A673 (cell line): ENCODE measurements around the gene BEST1. TPM values are rescaled to one million over a fixed set of nuclear protein-coding genes. Genes with fewer than 3 reads are reported as not detected.

Experiments
- BruUV-seq: library from RNA; stranded (reverse); fragments of 400-500 nt; replicated peaks from 2 replicates; lab custom pipeline; 2021; lab: Mats Ljungman, UMichigan
- CTCF ChIA-PET: fragments of 300-600 bp; sonication (Branson Sonifier 250); formaldehyde crosslinking; loops from one replicate; lab custom pipeline; 2022; ENCODE audit warnings: antibody characterized with exemption; lab: Charles Lee
- POLR2A ChIA-PET: fragments of 300-600 bp; sonication (Branson Sonifier 250); formaldehyde crosslinking; loops from one replicate; lab custom pipeline; 2022; ENCODE audit warnings: antibody characterized with exemption; ENCODE audit not compliant: low non-redundant PET; lab: Charles Lee
- DNase-seq: peaks from one replicate; pipeline ENCODE4 v3.0.0-alpha.2; 2015; ENCODE audit warnings: low spot score
- H3K27ac ChIP-seq: fragments of 200-600 bp; sonication (generic); 2 replicates; pipeline ENCODE4 v1.5.1; 2016; ENCODE audit warnings: mixed run types, low read depth, mild to moderate bottlenecking, mixed read lengths, antibody characterized with exemption, low read length; ENCODE audit not compliant: poor library complexity, severe bottlenecking
- H3K27me3 ChIP-seq: fragments of 200-600 bp; sonication (generic); replicated peaks from 2 replicates; pipeline ENCODE4 v1.6.1; 2017; ENCODE audit warnings: mixed run types, low read depth, mild to moderate bottlenecking, mixed read lengths, antibody characterized with exemption, low read length; ENCODE audit not compliant: insufficient read depth, poor library complexity
- H3K36me3 ChIP-seq: fragments of 200-600 bp; sonication (generic); 2 replicates; pipeline ENCODE4 v1.6.1; 2016; ENCODE audit warnings: mixed run types, mild to moderate bottlenecking, mixed read lengths, antibody characterized with exemption, low read length; ENCODE audit not compliant: insufficient read depth, poor library complexity, severe bottlenecking
- H3K4me1 ChIP-seq: fragments of 200-600 bp; sonication (generic); 2 replicates; pipeline ENCODE4 v1.6.1; 2017; ENCODE audit warnings: mixed run types, mild to moderate bottlenecking, mixed read lengths, antibody characterized with exemption, low read length; ENCODE audit not compliant: insufficient read depth, poor library complexity, severe bottlenecking
- H3K4me3 ChIP-seq: fragments of 200-600 bp; sonication (generic); 2 replicates; pipeline ENCODE4 v1.5.1; 2016; ENCODE audit warnings: low read depth, mixed run types, mild to moderate bottlenecking, mixed read lengths, low read length; ENCODE audit not compliant: poor library complexity, severe bottlenecking
- H3K9me3 ChIP-seq: fragments of 200-600 bp; sonication (generic); 2 replicates; pipeline ENCODE4 v1.6.1; 2016; ENCODE audit warnings: mixed run types, low read depth, mild to moderate bottlenecking, mixed read lengths, antibody characterized with exemption, low read length; ENCODE audit not compliant: poor library complexity, severe bottlenecking
- CTCF ChIP-seq: fragments of 300-800, 200-600 bp; sonication (generic); conservative IDR thresholded peaks from 2 replicates; pipeline ENCODE4 v1.5.1; 2017; ENCODE audit warnings: low read depth, mild to moderate bottlenecking, antibody characterized with exemption, low read length, moderate library complexity, mixed read lengths
- EZH2 ChIP-seq: fragments of 200-600 bp; sonication (generic); IDR thresholded peaks from 2 replicates; pipeline ENCODE4 v1.6.1; 2017; ENCODE audit warnings: borderline replicate concordance, low read depth, mild to moderate bottlenecking, mixed read lengths, antibody characterized with exemption, low read length; ENCODE audit not compliant: poor library complexity, severe bottlenecking
- intact Hi-C: fragments of 100-400 bp; cut with micrococcal nuclease; formaldehyde crosslinking; loops from one replicate; pipeline ENCODE4 v1.10.0; 2022; ENCODE audit not compliant: unreplicated experiment
- total RNA-seq: library from RNA; stranded (reverse); gene quantifications from 2 replicates; pipeline ENCODE4 v1.2.3, GENCODE V29; 2021

BEST1 gene
- total RNA-seq, 1 experiment from 2014 or later: 5.3 TPM

- H3K4me1 ChIP-seq: no peaks in the 10 kb centered on the region
- H3K27ac ChIP-seq: no peak overlapping the region
- no TSS peak for BruUV-seq
- peaks cover 5% of the 10 kb centered on the region for H3K36me3 ChIP-seq
- TF ChIP-seq EZH2 (no peak), CTCF (no peak)
- no peaks in the 10 kb centered on the region for H3K27me3 ChIP-seq
- POLR2A ChIA-PET: no interaction called here
- H3K4me3 ChIP-seq: no peak overlapping the region
- H3K9me3 ChIP-seq: no peaks in the 10 kb centered on the region
- DNase-seq: no peak
- CTCF ChIA-PET: no interaction called here
- intact Hi-C loops: no loop called here
Observed at GRCh38 chr11:61905801-61906521, 44.2 kb upstream of the BEST1 start.

- ChIA-PET POLR2A (no interaction called here), CTCF (interaction anchor here (1.0 kb wide), 1 partner anchor 41 kb away, joined by 3 read pairs; no protein-coding TSS in a partner anchor)
- intact Hi-C loops: no loop called here
- Histone ChIP-seq H3K36me3 (peaks cover 5% of the 10 kb centered on the region), H3K27ac (no peak overlapping the region), H3K27me3 (no peaks in the 10 kb centered on the region), H3K4me3 (no peak overlapping the region), H3K9me3 (no peaks in the 10 kb centered on the region), H3K4me1 (no peaks in the 10 kb centered on the region)
- TF ChIP-seq CTCF (no peak), EZH2 (no peak)
- BruUV-seq: no TSS peak
- no peak for DNase-seq
Observed at GRCh38 chr11:61906522-61906909, 43.6 kb upstream of the BEST1 start.

GRCh38 chr11:61907282-61907681 lies 42.9 kb upstream of the BEST1 start:
- Histone ChIP-seq H3K27me3 (no peaks in the 10 kb centered on the region), H3K4me1 (no peaks in the 10 kb centered on the region), H3K9me3 (no peaks in the 10 kb centered on the region), H3K36me3 (peaks cover 5% of the 10 kb centered on the region), H3K27ac (no peak overlapping the region), H3K4me3 (no peak overlapping the region)
- TF ChIP-seq EZH2 (no peak), CTCF (no peak)
- ChIA-PET CTCF (interaction anchor here (1.0 to 1.9 kb wide), 3 partner anchors 8 to 41 kb away, joined by 3 to 8 read pairs (median 4); no protein-coding TSS in a partner anchor), POLR2A (no interaction called here)
- intact Hi-C loops: no loop called here
- no peak for DNase-seq
- no TSS peak for BruUV-seq
